ENCODE data around the gene SLC30A1.

SLC30A1 gene

DNA sequence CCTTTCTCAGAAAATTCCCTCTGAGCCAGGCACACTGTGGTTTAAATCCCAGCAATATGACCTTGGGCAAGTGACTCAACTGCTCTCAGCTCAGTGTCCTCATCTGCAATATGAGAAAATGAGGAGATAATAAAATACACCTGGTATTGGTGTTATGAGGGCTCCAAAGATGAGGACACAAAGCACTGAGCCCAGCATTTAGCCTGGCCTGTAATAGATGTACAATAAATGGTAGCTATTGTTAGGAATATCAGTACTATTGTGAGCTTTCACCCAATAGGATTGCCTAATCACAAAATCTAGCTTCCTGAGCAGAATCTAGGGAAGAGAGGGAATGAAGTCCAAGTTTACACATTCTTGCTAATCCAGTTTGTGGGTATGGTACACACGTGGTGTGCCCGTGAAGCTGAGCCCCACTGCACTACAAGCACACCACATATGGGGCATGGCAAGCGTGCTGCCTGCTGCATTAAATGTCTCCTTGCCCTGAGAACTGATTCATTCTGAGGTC lies 24.3 kb upstream of the SLC30A1 start:
- no peak for TF ChIP-seq CTCF (IDR thresholded peaks at IDR 0.05; ENCODE audit: low read depth, low read length)
- no peak for DNase-seq (ENCODE audit: extremely low read depth, low read depth)

GRCh38 chr1:211601982-211602670 lies 23.2 kb upstream of the SLC30A1 start:
- DNase-seq (ENCODE audit: extremely low read depth, low read depth), result no peak
- TF ChIP-seq CTCF (IDR thresholded peaks at IDR 0.05; ENCODE audit: low read depth, low read length), result no peak

- TF ChIP-seq CTCF (IDR thresholded peaks at IDR 0.05; ENCODE audit: low read depth, low read length), result no peak
- DNase-seq (ENCODE audit: extremely low read depth, low read depth), result no peak
These were observed 22.2 kb upstream of the SLC30A1 start for GRCh38 chr1:211601159-211601558.

DNA sequence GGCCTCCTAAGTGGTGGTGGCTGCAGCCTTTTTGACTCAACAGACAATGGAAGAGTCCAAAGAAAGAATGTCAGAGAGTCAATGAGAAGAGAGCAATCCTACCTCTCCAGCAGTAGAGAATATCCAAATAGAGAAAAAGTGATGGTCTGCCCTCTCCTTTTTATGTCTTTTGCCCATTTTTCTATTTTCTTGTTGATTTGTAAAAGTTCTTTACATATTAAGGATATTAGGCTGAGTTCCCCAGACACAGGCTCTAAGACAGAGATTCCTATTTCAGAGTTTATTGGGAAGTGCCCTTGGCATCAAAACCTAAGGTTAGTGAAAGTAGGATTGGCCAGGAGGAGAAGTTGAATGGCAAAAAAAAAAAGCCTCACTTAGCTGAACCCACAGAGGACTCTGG lies 20.3 kb upstream of the SLC30A1 start:
- no peak for DNase-seq (ENCODE audit: extremely low read depth, low read depth)
- TF ChIP-seq CTCF (IDR thresholded peaks at IDR 0.05; ENCODE audit: low read depth, low read length), result no peak

DNA sequence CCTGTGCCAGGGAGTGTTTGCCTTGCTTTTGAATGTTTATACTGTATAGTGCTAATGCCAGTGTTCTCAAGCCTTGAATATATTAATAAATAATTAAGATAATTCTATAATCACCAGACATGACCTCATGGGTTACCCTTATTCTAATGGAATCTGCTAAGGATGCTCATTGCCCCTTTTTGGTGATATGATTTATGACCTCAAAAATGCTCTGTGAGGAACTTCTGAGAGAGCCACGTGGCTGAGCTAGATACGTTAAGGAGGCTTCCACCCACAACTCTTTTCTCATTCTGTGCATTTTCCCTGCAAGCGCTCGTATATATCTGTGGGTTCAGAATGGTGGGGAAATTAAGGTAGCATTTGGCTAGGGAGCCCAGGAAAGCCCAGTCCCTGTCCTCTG lies 19.6 kb upstream of the SLC30A1 start:
- no peak for DNase-seq (ENCODE audit: extremely low read depth, low read depth)
- TF ChIP-seq CTCF (IDR thresholded peaks at IDR 0.05; ENCODE audit: low read depth, low read length), result no peak

DNA sequence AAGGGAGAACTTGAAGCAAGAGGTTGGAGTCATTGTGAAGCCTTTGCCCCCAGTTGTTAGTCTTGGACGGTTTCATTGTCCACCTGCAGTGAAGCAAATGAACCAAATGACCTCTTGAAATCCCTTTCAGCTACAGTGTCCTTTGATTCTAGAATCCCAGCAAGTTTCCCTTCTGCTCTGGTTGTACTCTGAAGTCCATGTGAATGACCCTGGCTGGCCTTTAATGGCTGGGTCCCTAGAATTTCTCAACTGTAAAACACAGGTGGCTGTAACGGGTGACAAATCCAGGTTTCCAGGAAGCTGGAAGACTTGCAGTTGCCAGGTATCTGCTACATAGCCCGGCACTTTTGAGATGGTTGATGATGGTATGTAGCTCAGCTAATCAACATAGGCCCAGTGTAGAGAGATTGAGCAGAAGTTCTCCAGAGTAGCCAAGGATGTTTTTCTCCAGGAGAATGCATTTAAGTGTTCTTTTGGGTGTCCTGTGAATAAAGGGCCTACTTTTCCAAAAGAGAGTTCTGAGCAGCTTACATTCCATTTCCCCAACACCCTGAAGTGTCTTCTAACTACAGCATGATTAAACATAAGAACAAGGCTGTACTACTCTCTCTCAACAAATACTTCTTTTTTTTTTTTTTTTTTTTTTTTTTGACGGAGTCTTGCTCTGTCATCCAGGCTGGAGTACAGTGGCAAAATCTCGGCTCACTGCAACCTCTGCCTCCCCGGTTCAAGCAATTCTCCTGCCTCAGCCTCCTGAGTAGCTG lies 17.6 kb upstream of the SLC30A1 start:
- no peak for TF ChIP-seq CTCF (IDR thresholded peaks at IDR 0.05; ENCODE audit: low read depth, low read length)
- no peak for DNase-seq (ENCODE audit: extremely low read depth, low read depth)

DNA sequence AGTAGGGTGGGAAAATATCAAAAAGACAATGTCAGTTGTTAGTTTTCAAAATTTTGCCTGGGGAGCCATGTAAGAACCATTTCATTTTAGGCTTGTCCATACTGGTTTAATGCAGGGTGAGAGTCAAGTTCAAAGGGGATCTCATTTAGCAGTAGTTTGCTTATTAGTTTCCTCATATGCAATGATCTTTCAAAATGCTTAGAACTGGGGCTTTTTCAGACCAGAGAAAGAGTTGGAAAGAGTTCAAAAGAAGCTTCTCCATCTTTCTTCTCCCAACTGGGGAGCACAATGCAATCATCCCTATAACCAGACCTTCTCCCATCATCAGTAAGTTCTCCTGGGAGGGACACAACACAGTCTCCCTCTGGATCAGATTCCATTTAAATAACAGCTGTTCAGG lies 16.5 kb upstream of the SLC30A1 start:
- no peak for TF ChIP-seq CTCF (IDR thresholded peaks at IDR 0.05; ENCODE audit: low read depth, low read length)
- no peak for DNase-seq (ENCODE audit: extremely low read depth, low read depth)

Measured in AG09319 (cell line).